GM23248 (cell line): ENCODE data around the gene SLC12A7.

Source experiments
- EZH2 ChIP-seq: fragments of 200-600 bp; sonication (generic); IDR thresholded peaks from 2 replicates; pipeline ENCODE4 v1.6.1; 2018; ENCODE audit warnings: antibody characterized with exemption, mild to moderate bottlenecking; ENCODE audit not compliant: insufficient read depth, poor library complexity, severe bottlenecking
- EZH2phosphoT487 ChIP-seq: fragments of 200-600 bp; sonication (generic); IDR thresholded peaks from 2 replicates; pipeline ENCODE4 v1.6.1; 2018; ENCODE audit warnings: antibody characterized with exemption, moderate library complexity, mild to moderate bottlenecking, low read depth; ENCODE audit not compliant: insufficient read depth

GRCh38 chr5:1118738-1119137 lies 6.9 kb upstream of the SLC12A7 start:
- TF ChIP-seq EZH2 = no peak
- no peak for TF ChIP-seq EZH2phosphoT487
